ENCODE measurements around the gene UCP3.

Gene UCP3

GRCh38 chr11:74018331-74019005, 9.6 kb upstream of the UCP3 start:
- DNase-seq (ENCODE audit: low read depth in 2 of 3, low spot score in 2 of 3) = no peak

- no peak for DNase-seq (ENCODE audit: low read depth in 2 of 3, low spot score in 2 of 3)
These were observed 8.7 kb upstream of the UCP3 start for GRCh38 chr11:74017631-74018030.

GRCh38 chr11:74015919-74016684, 7.2 kb upstream of the UCP3 start:
- DNase-seq (ENCODE audit: low read depth in 2 of 3, low spot score in 2 of 3) = no peak

GRCh38 chr11:74014880-74015279, 6.0 kb upstream of the UCP3 start:
- no peak for DNase-seq (ENCODE audit: low read depth in 2 of 3, low spot score in 2 of 3)

- DNase-seq (ENCODE audit: low read depth in 2 of 3, low spot score in 2 of 3) = no peak
These were observed 4.3 kb upstream of the UCP3 start for GRCh38 chr11:74013141-74013540.

GRCh38 chr11:74012074-74012809, 3.4 kb upstream of the UCP3 start:
- DNase-seq (ENCODE audit: low read depth in 2 of 3, low spot score in 2 of 3) = no peak

- peak in 1 of 3 experiments; percentile 48 for DNase-seq (ENCODE audit: low read depth in 2 of 3, low spot score in 2 of 3)
These were observed 2.6 kb upstream of the UCP3 start for GRCh38 chr11:74011360-74012073.

GRCh38 chr11:74010306-74011300, 1.7 kb upstream of the UCP3 start:
- DNase-seq (ENCODE audit: low read depth in 2 of 3, low spot score in 2 of 3) = no peak

- DNase-seq (ENCODE audit: low read depth in 2 of 3, low spot score in 2 of 3) = no peak
These were observed 905 bp upstream of the UCP3 start for GRCh38 chr11:74009675-74010305.

- DNase-seq (ENCODE audit: low read depth in 2 of 3, low spot score in 2 of 3) = no peak
These were observed 304 bp upstream of the UCP3 start for GRCh38 chr11:74009230-74009547.

- no peak for DNase-seq (ENCODE audit: low read depth in 2 of 3, low spot score in 2 of 3)
These were observed 1.1 kb downstream of the UCP3 start for GRCh38 chr11:74007691-74008372.

- DNase-seq (ENCODE audit: low read depth in 2 of 3, low spot score in 2 of 3) = no peak
These were observed 2.1 kb downstream of the UCP3 start for GRCh38 chr11:74006743-74007304.

- DNase-seq (ENCODE audit: low read depth in 2 of 3, low spot score in 2 of 3) = no peak
These were observed 3.0 kb downstream of the UCP3 start for GRCh38 chr11:74005721-74006517.

GRCh38 chr11:74004759-74005615, 3.9 kb downstream of the UCP3 start:
- peak in 1 of 3 experiments; percentile 46 for DNase-seq (ENCODE audit: low read depth in 2 of 3, low spot score in 2 of 3)

- no peak for DNase-seq (ENCODE audit: low read depth in 2 of 3, low spot score in 2 of 3)
These were observed 4.7 kb downstream of the UCP3 start for GRCh38 chr11:74004046-74004695.

GRCh38 chr11:74002832-74003231, 6.1 kb downstream of the UCP3 start:
- DNase-seq (ENCODE audit: low read depth in 2 of 3, low spot score in 2 of 3) = no peak

- no peak for DNase-seq (ENCODE audit: low read depth in 2 of 3, low spot score in 2 of 3)
These were observed 7.0 kb downstream of the UCP3 start for GRCh38 chr11:74001822-74002286.
